Inferior parietal cortex (tissue), 1 donor: Measurements from ENCODE around the gene NT5E.
"Not testable (repeated sequence)": the region's sequence is repeated elsewhere in the genome, so short reads cannot be mapped to it uniquely, and the experiment has no call there.

Source experiments
- DNase-seq: peaks from one replicate; pipeline ENCODE4 v3.0.0-alpha.2; 2016; ENCODE audit errors: extremely low spot score

NT5E gene

DNA sequence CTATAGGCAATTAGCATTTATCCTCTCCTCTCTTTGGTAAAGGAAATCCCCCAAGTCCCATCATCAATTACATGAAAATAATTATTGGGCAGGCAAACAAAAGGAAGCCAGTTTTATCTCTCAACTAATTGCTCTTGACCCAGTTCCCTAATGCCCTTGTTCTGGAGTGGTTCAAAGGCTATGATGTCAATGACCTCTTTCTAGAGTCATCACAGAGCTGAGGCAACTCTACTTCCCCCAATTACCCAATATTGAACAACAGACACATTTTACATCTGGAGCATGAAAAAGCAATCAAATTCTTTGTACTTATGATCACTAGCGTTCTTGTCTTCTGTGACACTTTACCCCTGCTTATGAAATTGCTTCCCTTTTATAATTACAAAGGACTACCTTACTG, 43.5 kb downstream of the NT5E start:
- no peak for DNase-seq

DNA sequence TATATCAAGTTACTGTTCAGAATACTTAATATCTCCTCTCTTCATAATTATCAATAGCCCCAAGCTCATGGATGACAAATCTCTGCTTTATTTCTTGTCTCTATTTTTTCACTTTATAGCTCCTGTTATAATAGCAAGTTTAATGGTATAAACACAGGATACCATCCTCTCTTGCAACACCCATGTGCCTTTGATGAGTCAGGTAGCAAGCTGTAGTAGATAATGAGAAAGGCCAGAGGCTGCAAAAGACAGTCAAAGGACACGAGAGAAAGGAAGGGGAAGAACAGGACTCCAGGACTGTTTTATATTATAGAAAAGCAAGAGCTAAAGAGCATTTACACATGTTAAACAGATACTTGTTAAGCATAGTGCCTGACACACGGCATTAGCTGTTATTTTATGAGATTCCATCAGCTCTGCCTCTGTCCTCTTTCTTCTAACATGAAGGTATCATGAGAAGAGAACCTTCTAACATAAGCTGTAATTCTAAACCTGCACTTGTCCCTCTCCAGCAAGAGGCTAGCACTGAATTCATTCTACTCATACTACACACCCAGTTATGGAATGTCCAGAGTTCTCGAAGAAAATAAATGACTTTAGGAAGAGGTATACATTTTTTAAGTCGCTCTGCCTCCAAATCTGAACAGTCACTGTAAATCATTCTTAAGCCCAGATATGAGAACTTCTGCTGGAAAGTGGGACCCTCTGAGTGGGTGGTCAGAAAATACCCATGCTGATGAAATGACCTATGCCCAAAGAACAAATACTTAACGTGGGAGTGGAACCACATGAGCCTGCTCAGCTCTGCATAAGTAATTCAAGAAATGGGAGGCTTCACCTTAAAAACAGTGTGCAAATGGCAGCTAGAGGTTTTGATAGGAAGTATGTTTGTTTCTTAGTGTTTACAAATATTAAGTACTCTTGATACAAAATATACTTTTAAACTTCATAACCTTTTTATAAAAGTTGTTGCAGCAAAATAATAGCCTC, 45.0 kb downstream of the NT5E start:
- no peak for DNase-seq

DNA sequence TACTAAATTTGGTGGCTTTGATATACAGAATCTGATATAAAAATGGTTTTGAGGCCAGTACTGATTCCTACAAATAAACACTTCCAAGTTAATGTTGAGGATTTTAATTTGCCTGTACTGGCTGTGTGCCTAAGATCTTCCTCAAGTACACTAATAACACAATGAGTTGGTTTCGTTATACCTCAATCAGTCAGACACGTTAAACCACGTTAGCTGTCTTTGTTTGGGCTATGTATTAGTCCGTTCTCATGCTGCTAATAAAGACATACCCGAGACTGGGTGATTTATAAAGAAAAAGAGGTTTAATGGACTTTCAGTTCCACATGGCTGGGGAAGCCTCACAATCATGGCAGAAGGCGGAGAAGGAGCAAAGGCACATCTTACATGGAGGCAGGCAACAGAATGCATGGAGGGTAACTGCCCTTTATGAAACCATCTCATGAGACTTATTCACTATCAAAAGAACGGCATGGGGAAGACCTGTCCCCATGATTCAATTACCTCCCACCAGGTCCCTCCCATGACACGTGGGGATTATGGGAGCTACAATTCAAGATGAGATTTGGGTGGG, 46.2 kb downstream of the NT5E start:
- no peak for DNase-seq

DNA sequence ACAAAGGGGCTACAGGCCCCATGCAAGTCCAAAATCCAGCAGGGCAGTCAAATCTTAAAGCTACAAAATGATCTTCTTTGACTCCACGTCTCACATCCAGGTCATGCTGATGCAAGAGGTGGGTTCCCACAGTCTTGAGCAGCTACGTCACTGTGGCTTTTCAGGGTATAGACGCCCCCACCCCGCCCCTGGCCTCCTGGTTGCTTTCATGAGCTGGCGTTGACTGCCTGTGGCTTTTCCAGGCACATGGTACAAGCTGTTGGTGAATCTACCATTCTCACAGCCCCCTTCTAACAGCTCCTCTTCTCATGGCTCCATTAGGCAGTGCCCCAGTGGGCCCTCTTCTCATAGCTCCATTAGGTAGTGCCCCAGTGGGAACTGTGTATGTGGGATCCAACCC, 47.0 kb downstream of the NT5E start:
- no peak for DNase-seq

DNA sequence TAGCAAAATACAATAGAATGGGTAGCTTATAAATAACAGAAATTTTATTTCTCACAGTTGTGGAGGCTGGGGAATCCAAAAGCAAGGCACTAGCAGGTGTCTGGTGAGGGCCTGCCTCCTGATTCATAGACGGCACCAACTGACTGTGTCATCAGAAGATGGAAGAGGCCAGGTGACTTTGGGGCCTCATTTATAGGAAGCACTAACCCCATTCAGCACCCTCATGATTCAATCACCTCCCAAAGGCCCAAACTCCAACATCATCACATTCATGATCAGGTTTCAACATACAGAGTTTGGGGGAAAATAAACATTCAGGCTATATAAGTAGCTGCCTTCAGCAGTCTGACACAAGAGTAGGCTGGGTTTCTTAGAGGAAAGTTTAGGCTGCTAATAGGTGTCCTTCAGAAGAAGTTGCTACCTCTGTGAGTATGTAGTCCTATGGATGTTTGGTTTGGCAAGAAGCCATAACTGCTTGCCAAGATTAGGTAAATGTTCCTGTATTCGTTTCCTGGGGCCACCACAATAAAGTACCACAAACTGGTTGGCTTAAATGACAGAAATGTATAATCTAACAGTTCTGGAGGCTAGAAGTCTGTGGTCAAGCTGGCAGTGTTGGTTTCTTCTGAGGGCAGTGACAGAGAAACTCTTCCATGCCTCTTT, 48.8 kb downstream of the NT5E start:
- no peak for DNase-seq

DNA sequence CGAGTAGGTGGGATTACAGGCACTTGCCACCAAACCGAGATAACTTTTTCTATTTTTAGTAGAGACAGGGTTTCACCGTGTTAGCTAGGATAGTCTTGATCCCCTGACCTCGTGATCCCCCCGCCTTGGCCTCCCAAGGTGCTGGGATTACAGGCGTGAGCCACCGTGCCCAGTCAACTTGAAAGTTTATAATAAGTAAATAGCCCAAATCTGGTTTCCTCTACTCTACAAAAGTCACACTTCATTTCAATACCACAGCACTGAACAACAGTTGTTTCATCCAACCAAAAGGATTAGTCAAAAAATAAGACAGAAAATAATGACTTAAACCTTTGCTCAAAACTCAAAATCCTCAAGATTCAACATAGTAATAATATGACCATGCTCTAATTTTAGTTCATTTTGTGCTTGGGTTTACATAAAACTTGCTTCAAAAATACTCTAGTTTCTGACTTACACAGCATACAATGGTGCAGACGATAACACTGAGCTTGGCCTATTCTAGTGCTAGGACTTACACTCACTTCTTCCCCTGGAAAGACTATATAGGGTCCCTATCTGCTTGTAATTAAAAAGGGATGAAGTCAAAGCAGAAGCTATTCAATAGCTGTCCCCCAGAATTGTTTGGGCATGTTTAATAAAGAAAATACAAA, 56.7 kb downstream of the NT5E start:
- DNase-seq: no peak

DNA sequence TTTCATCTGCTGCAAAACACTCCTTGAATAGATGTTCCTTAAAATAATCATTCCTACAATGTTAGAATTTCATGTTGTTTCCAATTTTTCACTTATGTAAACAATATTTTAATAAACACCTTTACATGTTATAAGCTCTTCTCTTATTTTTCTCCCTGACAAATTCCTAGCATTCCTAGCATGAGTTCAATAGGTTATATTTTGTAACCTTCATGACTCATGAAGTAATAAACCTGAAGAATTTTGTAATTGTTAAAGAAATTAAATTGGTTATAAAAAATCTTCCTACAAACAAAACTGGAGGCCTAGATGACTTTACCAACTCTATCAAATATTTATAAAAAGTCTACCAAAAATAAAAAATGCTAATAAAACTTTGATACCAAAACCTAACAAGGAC, 66.3 kb downstream of the NT5E start:
- no peak for DNase-seq

DNA sequence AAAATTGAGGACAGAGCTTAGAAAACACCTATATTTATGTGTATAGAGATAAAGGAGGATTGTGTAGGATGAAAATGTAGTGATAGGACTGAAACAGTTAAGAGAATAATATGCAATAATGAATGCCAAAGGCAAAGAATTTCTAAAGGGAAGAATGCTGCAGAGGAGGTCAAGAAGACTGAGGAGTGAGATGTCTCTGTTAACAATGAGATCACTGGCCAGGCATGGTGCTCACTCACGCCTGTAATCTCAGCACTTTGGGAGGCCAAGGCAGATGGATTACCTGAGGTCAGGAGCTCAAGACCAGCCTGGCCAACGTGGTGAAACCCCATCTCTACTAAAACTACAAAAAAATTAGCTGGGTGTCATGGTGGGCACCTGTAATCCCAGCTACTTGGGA, 74.4 kb downstream of the NT5E start:
- not testable (repeated sequence) for DNase-seq

DNA sequence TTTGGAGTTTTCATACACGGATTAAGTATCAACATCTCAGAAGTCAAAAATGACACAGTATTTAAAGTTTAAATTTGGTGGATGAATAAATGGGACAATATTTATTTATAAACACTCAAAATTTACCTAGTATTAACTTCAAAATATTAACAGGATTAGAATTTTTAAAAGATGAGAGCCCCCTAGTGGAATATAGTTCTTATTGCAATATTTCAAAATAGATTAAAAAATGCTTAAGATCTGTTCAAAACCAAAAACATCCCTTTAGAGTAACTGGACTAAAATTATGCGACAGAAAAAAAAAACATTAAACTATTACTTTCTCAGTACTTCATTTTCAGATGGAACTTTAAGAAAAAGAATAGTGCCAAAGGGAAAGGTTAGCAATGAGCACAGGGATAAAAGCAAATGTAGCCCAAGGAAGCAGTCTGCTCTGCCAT, 87.2 kb downstream of the NT5E start:
- DNase-seq: peak; percentile 18

DNA sequence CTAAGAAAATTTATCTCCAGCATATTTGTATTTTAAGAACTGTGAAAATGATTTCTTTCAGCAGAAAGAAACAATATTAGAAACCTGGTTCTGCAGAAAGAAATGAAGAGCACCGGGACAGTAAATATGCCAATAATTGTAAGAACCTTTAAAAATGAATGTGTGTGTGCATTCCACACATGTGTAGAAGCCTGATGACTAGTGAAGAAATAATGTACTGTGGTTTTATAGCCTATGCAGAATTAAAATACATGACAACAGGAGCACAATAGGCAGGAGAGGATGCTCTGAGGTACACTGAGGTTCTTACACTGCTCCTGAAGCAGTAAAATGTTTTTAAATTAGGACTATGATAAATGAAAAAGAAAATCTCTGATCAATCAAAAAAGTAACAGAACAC, 94.9 kb downstream of the NT5E start:
- no peak for DNase-seq
